8988T (cell line): ENCODE measurements around the gene HEATR9.
"Not testable (repeated sequence)": the region's sequence is repeated elsewhere in the genome, so short reads cannot be mapped to it uniquely, and the experiment has no call there.

ENCODE experiments used
- DNase-seq: peaks from one replicate; pipeline ENCODE4 v3.0.0; 2011

The HEATR9 gene, protein sequence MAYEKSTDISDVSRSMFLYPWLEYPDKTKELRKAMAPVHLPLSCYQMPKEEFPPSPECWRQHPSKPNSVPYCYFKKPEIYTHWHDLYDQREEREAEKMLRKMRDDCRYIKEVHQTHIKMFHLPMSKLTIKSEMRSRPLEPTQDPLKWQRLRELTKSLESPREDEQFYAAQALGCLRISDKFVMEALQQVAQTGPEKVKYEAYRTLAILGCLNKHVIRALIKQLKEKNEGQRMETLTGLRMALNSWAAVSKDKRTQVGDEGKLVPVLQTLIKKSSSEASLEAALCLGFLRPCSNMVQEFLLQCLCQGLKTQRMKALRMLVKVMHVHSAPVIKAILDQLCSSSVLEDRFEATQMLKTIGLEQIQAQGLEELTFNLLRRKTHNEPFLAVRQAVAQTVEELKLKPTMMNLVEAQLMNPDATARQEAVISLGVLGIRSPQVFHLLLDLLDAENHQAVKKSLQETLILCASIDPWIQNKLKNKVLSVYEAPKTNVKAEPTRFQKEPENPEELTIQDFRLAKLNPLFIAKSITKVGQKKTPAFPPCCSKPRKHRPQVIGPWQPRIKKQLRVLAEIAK

DNA sequence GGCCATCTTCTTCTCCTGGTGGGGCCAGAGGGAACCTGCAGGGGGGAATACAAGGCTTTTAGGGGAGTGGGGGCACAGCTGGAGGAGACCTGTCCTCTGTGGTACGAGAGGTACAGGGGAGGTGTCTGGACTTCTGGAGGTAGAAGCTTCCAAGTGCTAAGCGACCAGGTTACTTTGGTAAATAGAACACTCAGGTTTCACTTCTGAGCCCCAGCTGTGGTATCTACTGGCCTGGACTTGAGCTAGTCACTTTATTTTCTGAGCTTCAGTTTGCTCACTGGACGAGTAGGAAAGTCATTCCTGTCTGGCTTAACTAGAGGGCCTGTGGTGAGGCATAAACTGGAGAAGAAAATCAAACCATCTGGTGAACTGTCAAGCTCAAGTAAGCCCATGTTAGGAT lies at the start of gene HEATR9:
HEATR9 (minus strand) TSS at position 155 of the 400 bp plus-strand sequence; CDS start at position 6, 149 bp downstream.
- no peak for DNase-seq

DNA sequence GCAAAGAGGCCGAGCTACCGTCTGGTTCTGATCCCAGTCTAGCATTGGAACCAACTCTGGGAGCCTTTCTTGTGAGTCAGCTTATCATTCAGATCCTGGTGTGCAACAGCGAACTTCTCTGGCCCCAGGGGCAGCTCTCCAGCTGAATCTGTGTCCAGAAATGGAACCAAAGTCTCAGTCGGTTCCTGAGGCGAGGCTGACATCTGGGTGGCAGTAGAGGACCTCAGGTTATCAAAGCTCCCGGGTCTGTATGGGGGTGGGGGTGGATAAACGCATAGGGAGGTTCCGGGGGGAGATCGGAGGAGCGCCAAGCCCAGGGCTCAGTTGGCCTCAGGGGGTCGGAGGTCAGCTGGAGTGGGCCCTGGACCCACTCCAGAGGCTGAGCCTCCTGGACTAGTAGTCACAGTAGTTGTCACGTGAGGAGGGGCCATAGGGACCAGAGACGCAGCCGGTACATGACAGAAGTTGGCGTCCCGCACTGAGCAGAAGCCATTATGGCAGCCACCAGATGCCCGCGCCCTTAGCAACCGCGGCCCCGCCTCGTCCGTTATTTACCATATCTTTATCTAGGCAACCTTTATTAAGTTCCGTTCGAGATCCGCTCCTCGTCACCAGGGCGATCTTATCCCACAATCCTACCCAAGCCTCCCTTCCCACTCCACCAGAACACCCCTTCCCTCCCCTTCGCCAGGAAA lies 49.0 kb upstream of the HEATR9 start:
- DNase-seq = no peak

DNA sequence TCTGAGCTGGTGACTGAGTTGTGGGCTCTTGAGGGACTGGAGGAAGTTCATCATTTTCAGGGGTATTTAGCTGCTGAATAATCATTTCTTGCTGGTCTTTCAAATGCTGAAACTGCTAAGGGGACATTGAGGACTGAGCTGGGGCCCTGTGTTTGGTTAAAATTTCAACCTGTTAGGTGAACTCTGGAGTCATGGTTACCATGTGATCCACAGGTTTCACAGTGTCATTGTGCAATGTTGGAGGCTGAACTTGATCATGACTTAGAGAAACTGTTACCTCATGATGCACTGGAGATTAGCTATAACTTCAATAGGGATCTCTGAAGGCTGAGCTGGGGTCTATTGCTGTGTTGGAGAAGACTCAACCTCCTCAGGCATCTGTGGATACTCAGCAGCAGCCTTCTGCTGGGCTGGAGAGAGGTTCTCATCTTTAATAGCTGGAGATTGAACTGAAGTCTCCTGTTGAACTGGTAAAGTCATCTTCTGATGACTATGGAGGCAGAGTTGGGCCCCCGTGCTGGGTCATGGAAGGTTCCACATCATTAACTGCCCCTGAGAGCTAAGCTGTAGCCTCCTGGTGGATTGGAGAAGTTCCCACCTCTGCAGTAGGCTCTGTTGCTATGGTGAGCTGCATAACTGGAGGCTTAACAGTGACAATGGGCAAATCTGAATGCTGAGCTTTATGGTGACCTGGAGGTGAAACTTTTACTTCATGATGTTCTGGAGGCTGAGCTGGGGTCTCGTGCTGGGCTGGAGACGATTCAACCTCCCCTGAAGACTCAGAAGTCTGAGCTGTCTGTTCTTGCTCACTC lies 46.7 kb upstream of the HEATR9 start:
- DNase-seq = no peak

DNA sequence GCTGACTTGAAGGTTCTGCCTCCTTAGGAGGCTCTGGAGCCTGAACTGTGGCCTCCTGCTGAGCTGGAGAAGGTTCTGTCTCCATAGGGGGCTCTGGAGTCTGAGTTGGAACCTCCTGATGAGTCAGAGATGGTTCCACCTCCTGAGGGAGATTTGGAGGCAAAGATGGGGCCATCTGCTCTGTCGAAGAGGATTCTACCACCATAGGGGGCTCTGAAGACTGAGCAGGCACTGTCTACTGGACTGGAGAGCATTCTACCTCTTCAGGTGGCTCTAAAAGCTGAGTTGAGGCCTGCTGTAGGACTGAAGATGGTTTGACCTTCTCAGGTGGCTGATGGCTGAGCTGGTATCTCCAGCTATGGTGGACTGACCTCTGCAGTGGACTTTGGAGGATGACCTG lies 45.7 kb upstream of the HEATR9 start:
- DNase-seq = no peak

DNA sequence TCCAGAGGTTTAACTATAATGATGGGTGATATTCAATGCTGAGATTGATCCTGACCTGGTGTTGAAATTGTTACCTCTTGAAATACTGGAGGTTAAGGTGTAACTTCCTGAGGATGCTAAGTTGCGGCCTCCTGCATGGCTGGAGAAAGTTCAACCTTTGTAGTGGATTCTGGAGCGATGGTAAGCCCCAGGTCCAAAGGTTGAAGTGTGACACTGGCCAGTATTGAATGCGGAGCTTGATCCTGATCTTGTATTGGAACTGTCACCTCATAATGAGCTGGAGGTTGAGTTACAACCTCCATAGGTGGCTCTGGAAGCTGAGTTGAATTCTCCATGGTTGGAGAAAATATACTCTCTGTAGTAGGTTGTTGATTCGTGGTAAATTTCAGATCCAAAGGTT lies 44.9 kb upstream of the HEATR9 start:
- DNase-seq = no peak

DNA sequence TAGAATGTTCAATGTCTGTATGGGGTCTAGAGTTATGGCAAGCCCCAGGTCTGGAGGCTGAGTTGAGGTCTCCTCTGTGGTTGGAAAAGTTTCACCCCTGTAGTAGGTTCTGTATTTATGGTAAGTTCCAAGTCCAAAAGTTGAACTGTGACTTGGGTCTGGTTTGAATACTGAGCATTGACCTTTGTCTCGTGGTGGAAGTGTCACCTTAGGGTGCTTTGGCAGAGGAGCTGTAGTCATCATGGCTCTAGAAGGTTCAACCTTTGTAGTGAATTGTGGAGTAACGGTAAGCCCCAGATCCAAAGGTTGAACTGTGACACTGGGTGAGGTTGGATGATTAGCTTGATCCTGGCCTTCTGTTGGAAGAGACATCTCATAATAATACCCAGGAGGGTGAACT lies 44.3 kb upstream of the HEATR9 start:
- DNase-seq = no peak

DNA sequence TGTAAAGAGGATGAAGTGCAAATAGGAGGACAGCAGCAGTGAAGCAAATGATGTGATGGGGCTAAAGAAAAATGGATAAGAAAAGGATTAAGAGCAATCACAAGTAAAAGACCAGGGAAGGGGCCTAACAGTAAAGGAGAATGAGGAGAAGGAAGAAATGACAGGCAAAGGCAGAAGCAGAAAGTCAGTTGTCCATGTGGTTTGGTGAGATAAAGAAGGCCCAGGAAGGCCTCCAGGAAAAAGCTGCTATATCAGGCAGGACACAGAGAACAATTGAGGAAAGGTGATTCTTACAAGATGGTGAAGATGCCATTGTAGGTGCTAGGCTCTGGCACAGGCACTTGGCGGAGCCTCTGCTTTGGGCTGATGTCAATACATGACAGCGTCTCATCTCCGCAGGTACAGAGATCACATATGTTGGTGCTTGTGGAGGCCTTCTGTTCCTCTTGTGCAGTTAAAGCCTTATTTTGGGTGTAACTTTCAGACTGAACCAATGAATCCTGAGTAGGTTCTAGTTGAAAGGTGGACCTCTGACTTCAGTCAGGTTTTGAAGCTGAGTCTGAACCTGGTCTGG lies 43.7 kb upstream of the HEATR9 start:
- no peak for DNase-seq

DNA sequence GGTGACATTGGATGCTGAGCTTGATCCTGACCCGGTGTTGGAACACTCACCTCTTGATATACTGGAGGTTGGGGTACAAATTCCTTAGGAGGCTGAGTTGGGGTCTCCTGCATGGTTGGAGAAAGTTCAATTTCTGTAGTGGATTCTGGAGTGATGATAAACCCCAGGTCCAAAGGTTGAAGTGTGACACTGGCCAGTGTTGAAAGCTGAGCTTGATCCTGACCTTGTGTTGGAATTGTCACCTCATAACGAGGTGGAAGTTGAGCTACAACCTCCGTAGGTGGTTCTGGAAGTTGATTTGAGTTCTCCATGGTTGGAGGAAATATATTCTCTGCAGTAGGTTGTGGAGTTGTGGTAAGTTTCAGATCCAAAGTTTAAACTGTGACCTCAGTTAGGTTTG lies 40.7 kb upstream of the HEATR9 start:
- no peak for DNase-seq

DNA sequence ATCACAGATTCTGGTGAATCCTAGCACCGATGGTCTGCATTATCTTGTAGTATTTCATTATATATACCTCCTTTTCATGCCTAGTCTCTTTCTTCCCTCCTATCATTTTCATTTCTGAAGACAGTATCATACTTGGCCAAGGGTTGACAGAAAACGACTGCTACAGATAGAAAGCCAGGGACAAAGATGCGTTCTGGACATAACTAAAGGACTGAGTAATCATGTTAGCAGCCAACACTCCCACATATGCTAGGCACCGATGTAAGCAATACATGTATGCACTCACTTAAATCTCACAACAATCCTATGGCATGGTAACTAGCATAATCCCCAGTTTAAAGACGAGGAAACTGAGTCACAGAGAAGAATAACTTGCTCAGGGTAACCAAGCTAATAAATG lies 39.0 kb upstream of the HEATR9 start:
- DNase-seq = no peak

DNA sequence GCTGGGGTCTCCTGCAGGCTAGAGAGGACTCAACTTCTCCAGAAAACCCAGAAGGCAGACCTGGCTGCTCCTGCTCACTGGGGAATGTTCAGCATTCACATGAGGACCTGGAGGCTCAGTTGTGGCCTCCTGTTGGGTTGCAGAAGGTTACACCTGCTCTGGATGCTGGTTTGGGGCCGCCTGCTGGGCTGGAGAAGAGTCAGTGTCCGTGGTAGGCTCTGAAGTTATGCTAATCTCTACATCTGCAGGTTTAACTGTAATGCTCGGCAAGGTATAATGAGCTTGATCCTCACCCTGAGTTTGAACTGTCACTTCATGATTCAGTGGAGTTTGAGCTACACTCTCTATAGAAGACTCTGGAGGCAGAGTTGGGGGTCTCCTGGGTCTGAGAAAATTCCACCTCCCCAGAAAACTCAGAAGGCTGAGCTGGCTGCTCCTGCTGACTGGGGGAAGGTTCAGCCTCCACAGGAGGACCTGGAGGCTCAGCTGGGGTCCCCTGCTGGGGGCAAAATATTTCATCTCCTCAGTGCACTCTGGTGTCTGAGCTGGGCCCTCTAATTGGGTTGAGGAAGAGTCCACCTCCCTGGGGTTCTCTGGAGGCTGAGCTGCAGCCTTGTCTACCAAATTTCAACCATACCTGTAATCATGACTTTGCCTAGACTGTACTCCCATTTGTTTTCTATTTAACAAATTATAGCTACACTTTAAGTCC lies 38.4 kb upstream of the HEATR9 start:
- DNase-seq = no peak

DNA sequence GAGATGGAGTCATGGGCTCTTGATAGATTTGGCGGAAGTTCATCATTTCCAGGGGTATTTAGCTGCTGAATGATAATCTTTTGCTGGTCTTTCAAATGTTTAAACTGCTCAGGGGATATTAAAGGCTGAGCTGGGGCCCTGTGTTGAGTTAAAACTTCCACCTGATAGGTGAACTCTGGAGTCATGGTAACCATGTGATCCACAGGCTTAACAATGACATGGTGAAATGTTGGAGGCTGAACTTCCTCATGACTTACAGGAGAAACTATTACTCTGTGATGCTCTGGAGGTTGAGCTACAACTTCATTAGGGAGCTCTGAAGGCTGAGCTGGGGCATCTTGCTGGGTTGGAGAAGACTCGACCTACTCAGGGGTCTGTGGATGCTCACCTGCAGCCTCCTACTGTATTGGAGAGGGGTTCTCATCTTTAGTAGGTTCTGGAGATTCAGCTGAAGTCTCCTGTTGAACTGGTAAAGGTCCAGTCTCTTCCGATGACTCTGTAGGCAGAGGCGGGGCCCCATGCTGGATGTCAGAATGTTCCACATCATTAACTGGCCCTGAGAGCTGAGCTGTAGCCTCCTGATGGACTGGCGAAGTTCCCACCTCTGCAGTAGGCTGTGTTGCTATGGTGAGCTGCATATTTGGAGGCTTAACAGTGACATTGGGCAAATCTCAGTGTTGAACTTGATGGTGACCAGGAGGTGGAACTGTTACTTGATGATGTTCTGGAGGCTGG lies 37.7 kb upstream of the HEATR9 start:
- DNase-seq = no peak

DNA sequence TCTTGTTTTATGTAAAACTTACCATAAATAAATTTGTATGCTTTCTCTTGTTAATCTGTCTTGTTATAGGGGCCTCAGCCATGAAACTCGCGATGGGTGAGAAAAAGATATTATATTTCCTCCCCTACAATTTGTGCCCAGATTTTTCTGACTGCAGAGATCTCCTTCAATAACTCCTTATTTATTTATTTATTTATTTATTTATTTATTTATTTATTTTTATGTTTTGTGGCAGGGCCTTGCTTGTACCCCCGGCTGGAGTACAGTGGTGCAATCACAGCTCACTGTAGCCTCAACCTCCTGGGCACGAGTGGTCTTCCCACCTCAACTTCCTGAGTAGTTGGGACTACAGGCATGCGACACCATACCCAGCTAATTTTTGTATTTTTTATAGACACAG lies 34.8 kb upstream of the HEATR9 start:
- DNase-seq = no peak

DNA sequence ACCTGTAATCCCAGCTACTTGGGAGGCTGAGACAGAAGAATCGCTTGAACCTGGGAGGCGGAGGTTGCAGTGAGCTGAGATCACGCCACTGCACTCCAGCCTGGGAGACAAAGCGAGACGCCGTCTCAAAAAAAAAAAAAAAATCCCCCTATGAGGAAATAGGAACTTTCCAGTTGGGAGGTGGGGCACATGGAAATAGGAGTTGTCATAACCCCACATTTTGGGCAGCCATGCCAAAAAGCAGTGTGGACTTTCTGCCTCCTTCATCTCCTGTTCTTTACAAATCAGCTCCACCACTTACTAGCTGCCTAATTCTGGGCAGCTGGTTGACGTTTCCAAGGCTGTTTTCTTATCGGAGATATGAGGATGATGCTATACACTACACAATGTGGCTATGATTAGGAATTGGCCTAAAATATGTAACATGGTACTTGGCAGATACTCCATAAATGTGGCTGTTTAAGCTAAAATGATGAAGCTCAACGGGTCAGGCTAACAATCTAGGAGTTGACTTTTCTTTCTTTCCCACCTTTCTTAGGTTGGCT lies 33.0 kb upstream of the HEATR9 start:
- DNase-seq = no peak

DNA sequence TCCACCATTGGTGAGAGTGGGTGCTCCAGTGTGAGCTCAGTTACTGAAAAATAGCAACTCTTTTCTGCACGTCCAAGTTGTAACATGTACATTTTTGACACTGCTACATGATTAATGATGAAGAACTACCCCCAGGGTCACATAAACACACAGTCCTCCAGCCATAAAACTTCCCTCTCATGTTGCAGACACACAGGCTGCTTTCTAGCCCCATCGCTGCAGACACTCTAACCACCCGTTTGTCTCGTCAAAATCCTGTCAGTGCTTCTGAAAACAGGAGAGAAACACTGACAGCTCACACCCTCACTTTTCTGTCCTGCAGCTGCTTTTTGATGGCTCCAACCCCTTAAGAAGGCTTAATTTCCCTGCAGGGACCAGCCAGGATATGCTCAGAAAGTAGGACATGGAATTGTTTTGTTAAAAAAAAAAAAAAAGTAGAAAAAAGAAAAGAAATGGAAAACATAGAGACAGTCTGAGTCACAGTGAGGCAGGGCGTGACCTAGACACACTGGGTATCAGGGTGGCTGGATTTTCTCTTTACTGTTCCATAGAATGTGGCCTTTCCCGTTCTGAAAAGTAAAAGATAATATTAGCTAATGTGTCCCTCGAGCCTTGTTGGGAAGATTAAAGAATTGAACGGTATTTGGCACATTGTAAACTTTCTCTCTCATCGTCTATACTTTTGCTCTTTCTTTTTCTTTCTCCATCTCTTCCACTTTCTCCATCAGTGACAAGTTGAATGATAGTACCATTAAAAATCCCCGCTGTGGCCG lies 32.2 kb upstream of the HEATR9 start:
- DNase-seq = no peak

DNA sequence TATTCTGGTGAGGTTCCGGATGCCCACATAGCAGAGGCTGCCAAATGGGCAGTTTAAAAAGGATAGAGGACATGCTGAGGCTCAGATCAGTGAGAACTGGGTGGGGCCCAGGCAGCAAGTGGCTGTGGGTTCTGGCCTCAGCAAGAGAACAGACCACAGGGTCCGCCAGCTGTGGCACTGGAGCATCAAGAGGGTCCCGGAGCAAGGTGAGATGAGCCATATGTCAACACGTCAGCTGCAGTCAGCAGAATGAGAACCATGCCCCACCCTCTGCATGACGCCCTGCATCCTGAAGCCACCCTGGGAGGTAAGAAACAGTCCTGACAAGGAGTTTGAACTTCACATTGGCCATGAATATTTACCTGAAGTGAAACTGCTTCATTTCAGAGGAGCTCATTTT lies 31.6 kb upstream of the HEATR9 start:
- no peak for DNase-seq

DNA sequence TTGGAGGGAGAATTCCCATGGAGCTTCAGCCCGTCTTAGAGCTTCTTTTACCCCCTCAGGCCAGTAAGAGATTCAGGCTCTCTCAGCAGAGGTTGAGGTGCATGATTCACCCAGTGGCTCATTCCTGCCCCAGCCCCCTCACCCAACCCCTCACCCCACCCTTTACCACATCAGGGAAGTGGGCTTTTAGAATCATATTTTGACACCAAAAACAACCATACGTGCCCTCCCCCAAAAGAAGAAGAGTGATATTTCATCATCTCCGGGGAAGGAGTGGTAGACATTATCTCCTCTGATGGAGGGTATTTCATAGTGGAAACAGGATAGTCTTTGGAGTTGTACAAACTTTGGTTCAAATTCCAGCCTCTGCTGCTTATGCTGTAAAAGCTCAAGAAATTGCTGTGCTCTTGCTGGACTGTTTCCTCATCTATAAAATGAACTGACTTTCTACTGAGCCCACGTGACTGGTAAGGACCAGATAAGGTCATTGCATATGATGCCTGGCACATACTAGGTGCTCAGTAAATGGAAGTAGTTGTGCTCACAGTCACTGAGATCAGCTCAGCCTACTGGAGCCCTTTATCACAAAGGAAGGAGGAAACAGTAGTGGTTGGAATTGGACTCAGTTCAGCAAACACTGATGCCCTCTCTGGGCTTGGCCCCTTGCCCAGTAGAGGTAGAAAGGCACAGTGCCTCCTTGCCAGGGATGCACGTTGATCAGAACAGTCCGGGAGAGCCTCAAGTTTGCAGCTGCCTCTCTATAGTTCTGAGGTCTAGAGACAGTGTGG lies 29.8 kb upstream of the HEATR9 start:
- DNase-seq = no peak

DNA sequence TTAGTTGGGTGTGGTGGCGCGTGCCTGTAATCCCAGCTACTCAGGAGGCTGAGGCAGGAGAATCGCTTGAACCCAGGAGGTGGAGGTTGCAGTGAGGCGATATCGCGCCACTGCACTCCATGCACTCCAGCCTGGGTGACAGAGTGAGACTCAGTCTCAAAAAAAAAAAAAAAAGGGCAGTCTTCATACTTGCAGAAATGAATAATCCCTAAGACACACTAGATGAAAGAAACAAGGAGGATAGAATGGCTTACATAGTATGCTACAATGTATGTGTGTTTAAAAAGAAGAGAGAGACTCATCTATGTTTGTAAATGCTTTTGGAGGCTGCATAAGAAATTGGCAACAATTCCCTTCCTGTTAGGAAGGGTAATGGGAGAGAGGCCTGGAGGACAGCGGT lies 29.1 kb upstream of the HEATR9 start:
- not testable (repeated sequence) for DNase-seq

DNA sequence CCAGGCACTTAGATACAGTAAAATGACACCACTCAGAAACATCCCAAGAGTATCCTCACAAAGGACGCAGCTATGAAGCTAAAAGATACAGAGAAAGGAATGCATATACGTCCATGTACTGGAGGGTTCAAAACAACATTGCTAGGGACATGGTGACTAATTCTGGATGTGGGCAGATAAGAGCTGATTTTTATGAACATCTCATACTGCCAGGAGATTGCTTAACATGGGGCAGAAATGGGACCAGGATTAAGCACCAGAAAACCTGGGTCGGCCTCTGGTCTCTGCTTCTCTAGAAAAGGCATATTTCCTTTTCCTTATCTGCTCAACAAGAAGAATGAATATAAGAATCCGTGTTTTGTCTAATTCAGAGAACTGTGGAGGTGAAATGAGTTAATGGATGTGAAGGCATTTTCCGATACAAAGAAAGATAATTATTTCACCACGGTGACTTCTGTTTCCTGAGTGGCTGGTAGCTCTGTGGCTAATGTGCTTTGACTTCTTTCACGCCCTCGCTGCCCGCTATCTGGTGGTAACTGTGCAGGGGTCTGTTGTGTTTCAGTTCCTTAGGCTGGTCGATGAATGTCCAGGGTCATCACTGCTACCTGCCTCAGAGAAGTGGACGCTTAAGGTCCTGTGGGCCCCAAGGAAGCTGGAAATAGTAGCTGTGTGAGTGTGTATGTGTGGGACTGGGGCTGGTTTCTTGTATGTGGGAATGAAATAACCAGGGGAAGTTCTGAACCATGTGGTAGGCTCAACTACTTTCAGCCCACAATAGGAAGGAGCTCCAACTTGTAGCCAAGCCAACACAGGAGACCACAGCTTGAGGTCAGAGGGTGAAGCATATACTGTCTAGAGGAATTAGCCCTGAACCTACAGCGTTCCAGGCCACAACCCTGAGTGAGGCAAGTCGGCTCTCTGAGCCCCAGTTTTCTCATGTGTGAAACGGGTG lies 27.2 kb upstream of the HEATR9 start:
- no peak for DNase-seq
